GM23248 (cell line): ENCODE data around the gene BHMT2. TPM values are rescaled to one million over a fixed set of nuclear protein-coding genes. Genes with fewer than 3 reads are reported as not detected.

Source experiments
- DNase-seq: peaks from one replicate; pipeline ENCODE4 v3.0.0-alpha.2; 2015
- H2AFZ ChIP-seq: fragments of 200-600 bp; sonication (generic); 2 replicates; pipeline ENCODE4 v1.6.1; 2016; ENCODE audit warnings: antibody characterized with exemption
- H3F3A ChIP-seq: fragments of 200-600 bp; sonication (generic); 2 replicates; pipeline ENCODE4 v1.6.1; 2016; ENCODE audit warnings: mild to moderate bottlenecking, antibody characterized with exemption, mixed run types; ENCODE audit not compliant: insufficient read depth
- H3K27ac ChIP-seq: fragments of 200-600 bp; sonication (generic); 2 replicates; pipeline ENCODE4 v1.5.1; 2016; ENCODE audit warnings: mild to moderate bottlenecking
- H3K27me3 ChIP-seq: fragments of 200-600 bp; sonication (generic); replicated peaks from 2 replicates; pipeline ENCODE4 v1.6.1; 2016; ENCODE audit warnings: mild to moderate bottlenecking; ENCODE audit not compliant: insufficient read depth
- H3K36me3 ChIP-seq: fragments of 200-600 bp; sonication (generic); 2 replicates; pipeline ENCODE4 v1.6.1; 2016; ENCODE audit warnings: low read depth, mild to moderate bottlenecking
- H3K4me1 ChIP-seq: fragments of 200-600 bp; sonication (generic); 2 replicates; pipeline ENCODE4 v1.6.1; 2016; ENCODE audit warnings: mild to moderate bottlenecking; ENCODE audit not compliant: insufficient read depth
- H3K4me2 ChIP-seq: fragments of 200-600 bp; sonication (generic); one replicate; pipeline ENCODE4 v1.6.1; 2016; ENCODE audit warnings: mild to moderate bottlenecking; ENCODE audit not compliant: unreplicated experiment
- H3K4me3 ChIP-seq: fragments of 200-600 bp; sonication (generic); 2 replicates; pipeline ENCODE4 v1.5.1; 2016; ENCODE audit warnings: mild to moderate bottlenecking
- H3K79me2 ChIP-seq: fragments of 200-600 bp; sonication (generic); 2 replicates; pipeline ENCODE4 v1.6.1; 2016; ENCODE audit warnings: mild to moderate bottlenecking; ENCODE audit not compliant: insufficient read depth
- H3K9ac ChIP-seq: fragments of 200-600 bp; sonication (generic); 2 replicates; pipeline ENCODE4 v1.6.1; 2016; ENCODE audit warnings: mild to moderate bottlenecking
- H3K9me2 ChIP-seq: fragments of 200-600 bp; sonication (generic); 2 replicates; pipeline ENCODE4 v1.6.1; 2016; ENCODE audit warnings: mixed run types, mild to moderate bottlenecking, moderate library complexity; ENCODE audit not compliant: insufficient read depth
- H3K9me3 ChIP-seq: fragments of 200-600 bp; sonication (generic); one replicate; pipeline ENCODE4 v1.6.1; 2017; ENCODE audit warnings: low read depth
- H4K20me1 ChIP-seq: fragments of 200-600 bp; sonication (generic); 2 replicates; pipeline ENCODE4 v1.6.0; 2016; ENCODE audit not compliant: insufficient read depth
- EZH2 ChIP-seq: fragments of 200-600 bp; sonication (generic); IDR thresholded peaks from 2 replicates; pipeline ENCODE4 v1.6.1; 2018; ENCODE audit warnings: antibody characterized with exemption, mild to moderate bottlenecking; ENCODE audit not compliant: insufficient read depth, poor library complexity, severe bottlenecking
- EZH2phosphoT487 ChIP-seq: fragments of 200-600 bp; sonication (generic); IDR thresholded peaks from 2 replicates; pipeline ENCODE4 v1.6.1; 2018; ENCODE audit warnings: antibody characterized with exemption, moderate library complexity, mild to moderate bottlenecking, low read depth; ENCODE audit not compliant: insufficient read depth
- WGBS, 2 experiments: methylation state at CpG; one replicate each; pipeline ENCODE4 v1.1.6; 2015 to 2017; ENCODE audit warnings: low lambda C conversion rate in 2 of 2, low coverage in 1 of 2; ENCODE audit errors: missing lambda C conversion rate in 2 of 2; 5-methylcytosine and 5-hydroxymethylcytosine counted together
- in situ Hi-C: fragments of 300-500 bp; cut with MboI; formaldehyde crosslinking; loops from 2 replicates; pipeline ENCODE4 v1.15.0; 2020
- polyA plus RNA-seq: library from polyadenylated mRNA; unstranded; fragments of >200 nt; fragmentation: Nextera tagmentation; extraction: Ambion mirVana; gene quantifications from 2 replicates; pipeline ENCODE4 v1.2.1, GENCODE V29; 2016
- total RNA-seq: library from RNA; depleted of rRNA; stranded (reverse); fragments of >200 nt; shearing (Covaris generic); gene quantifications from 2 replicates; pipeline ENCODE4 v1.2.3, GENCODE V29; 2014

BHMT2 gene
- total and polyA plus RNA-seq, 2 experiments from 2014 or later = 4.4 to 6.2 TPM

DNA sequence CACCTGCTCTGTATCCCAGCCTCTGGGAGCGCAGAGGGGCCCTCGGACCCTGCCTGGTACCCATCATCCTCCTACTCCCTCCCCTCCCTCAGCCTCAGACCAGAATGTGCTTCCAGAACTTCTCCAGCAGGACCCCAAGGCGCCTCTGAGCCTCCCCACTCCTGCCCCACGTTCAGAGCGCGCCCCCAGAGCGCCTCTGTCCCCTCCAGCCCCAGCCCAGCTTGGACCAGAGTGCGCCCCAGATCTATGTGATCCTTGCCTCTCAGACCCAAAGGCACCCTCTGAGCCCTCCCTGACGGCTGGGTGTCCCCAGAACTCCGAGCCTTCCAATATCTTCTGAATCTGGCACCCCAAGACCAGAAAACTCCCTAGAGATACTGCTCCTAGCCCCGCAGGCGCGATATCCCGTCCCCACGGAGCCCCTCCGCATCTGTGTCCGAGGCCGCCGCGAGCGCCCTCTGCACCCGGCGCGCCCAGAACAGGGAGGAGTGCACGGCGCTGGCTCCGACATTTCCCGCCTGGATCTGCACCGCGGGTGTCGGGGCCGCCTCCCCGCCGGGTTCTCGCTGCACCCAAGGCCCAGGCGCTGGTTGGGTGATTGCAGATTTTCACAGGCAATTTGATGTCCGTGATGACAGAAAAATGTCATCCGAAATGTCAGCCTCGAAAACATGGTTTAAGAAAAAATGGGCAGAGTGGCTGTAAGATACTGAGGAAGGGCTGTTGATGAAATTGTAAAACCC, 42.6 kb downstream of the BHMT2 start:
- Histone ChIP-seq H3K36me3 (no peaks in the 10 kb centered on the region), H3F3A (0 out of 2 replicates have a peak, but pooled peaks cover 3% of the 10 kb centered on the region), H3K9me2 (no peaks in the 10 kb centered on the region), H2AFZ (peak overlapping the region; percentile 11; the same call in 1 of the 2 replicates), H3K9me3 (no peaks in the 10 kb centered on the region), H3K9ac (no peak overlapping the region), H3K27me3 (peaks cover 25% of the 10 kb centered on the region), H3K79me2 (no peaks in the 10 kb centered on the region), H4K20me1 (no peaks in the 10 kb centered on the region), H3K27ac (no peak overlapping the region), H3K4me2 (peak overlapping the region; percentile 25), H3K4me3 (0 out of 2 replicates have a peak overlapping the region, but pooled peaks have one; percentile 27), H3K4me1 (no peaks in the 10 kb centered on the region)
- DNase-seq = peak; percentile 9
- in situ Hi-C loops = no loop called here
- TF ChIP-seq EZH2 (peak; percentile 41), EZH2phosphoT487 (no peak)
- WGBS, 2 experiments = 14 to 16% methylated on average over 35 to 38 of the region's 39 CpGs

DNA sequence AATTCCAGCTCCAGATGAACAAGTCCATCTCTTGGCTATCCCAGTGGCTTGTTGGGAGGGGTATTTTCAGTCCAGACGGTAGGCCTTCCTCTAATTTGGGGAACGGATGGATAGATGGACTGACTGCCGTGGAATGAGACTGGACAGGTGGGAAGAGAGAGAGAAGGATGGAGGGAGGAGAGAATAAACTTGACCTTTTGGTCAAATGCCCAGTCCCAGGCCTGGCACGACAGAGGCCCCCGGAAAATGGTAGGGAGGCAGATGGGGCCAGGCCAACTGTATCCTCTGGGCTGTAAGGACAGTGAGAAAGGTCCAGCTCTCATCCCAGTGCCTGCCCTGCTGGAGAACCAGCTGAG, 43.1 kb downstream of the BHMT2 start:
- Histone ChIP-seq H4K20me1 (no peaks in the 10 kb centered on the region), H3K79me2 (no peaks in the 10 kb centered on the region), H3K36me3 (no peaks in the 10 kb centered on the region), H3F3A (no peaks in the 10 kb centered on the region), H3K4me2 (no peak overlapping the region), H3K9me2 (no peaks in the 10 kb centered on the region), H3K9ac (no peak overlapping the region), H3K27ac (no peak overlapping the region), H3K4me1 (no peaks in the 10 kb centered on the region), H2AFZ (peak overlapping the region; percentile 11; the same call in 1 of the 2 replicates), H3K27me3 (peaks cover 25% of the 10 kb centered on the region), H3K9me3 (no peaks in the 10 kb centered on the region), H3K4me3 (no peak overlapping the region)
- no peak for TF ChIP-seq EZH2phosphoT487
- no peak for TF ChIP-seq EZH2
- no peak for DNase-seq
- WGBS, 2 experiments = 84 to 88% methylated on average over 5 of the region's 5 CpGs
- in situ Hi-C loops = no loop called here

DNA sequence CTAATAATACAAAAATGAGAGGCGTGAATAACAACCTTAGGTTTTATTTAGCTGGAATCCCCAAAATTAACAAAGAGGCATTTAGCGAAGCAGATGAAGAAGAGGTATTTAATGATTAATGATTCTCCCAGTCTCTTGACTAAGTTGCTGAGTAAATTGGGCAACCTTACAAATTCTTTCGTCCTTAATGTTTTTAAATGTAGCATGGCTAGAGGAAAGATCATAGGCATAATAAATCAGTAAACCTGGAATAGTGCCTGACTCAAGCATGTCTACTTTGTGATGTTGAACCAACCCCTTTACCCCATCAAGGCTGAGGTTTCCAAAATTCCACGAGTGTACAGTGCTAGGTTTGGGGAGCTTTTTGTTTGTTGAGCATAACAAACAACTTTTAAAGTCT, 49.9 kb downstream of the BHMT2 start:
- Histone ChIP-seq H3K4me1 (no peaks in the 10 kb centered on the region), H3K9ac (no peak overlapping the region), H4K20me1 (no peaks in the 10 kb centered on the region), H3K4me3 (no peak overlapping the region), H3K79me2 (no peaks in the 10 kb centered on the region), H3K27ac (no peak overlapping the region), H3K4me2 (no peak overlapping the region), H3K9me2 (no peaks in the 10 kb centered on the region), H2AFZ (no peak overlapping the region), H3K9me3 (no peaks in the 10 kb centered on the region), H3K36me3 (no peaks in the 10 kb centered on the region), H3K27me3 (no peaks in the 10 kb centered on the region), H3F3A (no peaks in the 10 kb centered on the region)
- TF ChIP-seq EZH2phosphoT487 = no peak
- no peak for TF ChIP-seq EZH2
- WGBS, 2 experiments = 78 to 80% methylated on average over 4 of the region's 4 CpGs
- no peak for DNase-seq
- in situ Hi-C loops = no loop called here

DNA sequence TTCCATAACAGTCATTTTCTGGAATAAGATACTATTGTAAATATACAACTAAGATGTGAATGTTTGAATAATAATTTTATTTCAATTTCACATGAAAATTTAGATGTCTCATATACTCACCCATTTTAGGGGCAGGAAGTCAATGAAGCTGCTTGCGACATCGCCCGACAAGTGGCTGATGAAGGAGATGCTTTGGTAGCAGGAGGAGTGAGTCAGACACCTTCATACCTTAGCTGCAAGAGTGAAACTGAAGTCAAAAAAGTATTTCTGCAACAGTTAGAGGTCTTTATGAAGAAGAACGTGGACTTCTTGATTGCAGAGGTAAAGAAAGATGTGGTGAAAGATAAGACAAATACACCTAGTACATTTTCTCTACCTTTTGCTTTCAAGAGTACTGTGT, 50.7 kb downstream of the BHMT2 start:
- H3K4me1 ChIP-seq = no peaks in the 10 kb centered on the region
- H3K79me2 ChIP-seq = no peaks in the 10 kb centered on the region
- no peak overlapping the region for H3K27ac ChIP-seq
- H3K9me2 ChIP-seq = no peaks in the 10 kb centered on the region
- in situ Hi-C loops = no loop called here
- no peaks in the 10 kb centered on the region for H3K36me3 ChIP-seq
- H2AFZ ChIP-seq = no peak overlapping the region
- H3F3A ChIP-seq = no peaks in the 10 kb centered on the region
- TF ChIP-seq EZH2phosphoT487 = no peak
- TF ChIP-seq EZH2 = no peak
- DNase-seq = no peak
- H3K4me3 ChIP-seq = no peak overlapping the region
- no peaks in the 10 kb centered on the region for H4K20me1 ChIP-seq
- WGBS, 2 experiments = 90 to 98% methylated on average over 4 of the region's 4 CpGs
- no peak overlapping the region for H3K9ac ChIP-seq
- H3K27me3 ChIP-seq = no peaks in the 10 kb centered on the region
- H3K4me2 ChIP-seq = no peak overlapping the region
- no peaks in the 10 kb centered on the region for H3K9me3 ChIP-seq

GRCh38 chr5:79122973-79123372, 53.4 kb downstream of the BHMT2 start:
- H3K9me2 ChIP-seq = no peaks in the 10 kb centered on the region
- H3K79me2 ChIP-seq = no peaks in the 10 kb centered on the region
- H4K20me1 ChIP-seq = no peaks in the 10 kb centered on the region
- no peak for TF ChIP-seq EZH2
- TF ChIP-seq EZH2phosphoT487 = no peak
- DNase-seq = no peak
- no peaks in the 10 kb centered on the region for H3K36me3 ChIP-seq
- no peak overlapping the region for H2AFZ ChIP-seq
- H3K27me3 ChIP-seq = no peaks in the 10 kb centered on the region
- no peak overlapping the region for H3K9ac ChIP-seq
- no peak overlapping the region for H3K27ac ChIP-seq
- in situ Hi-C loops = no loop called here
- H3K4me2 ChIP-seq = no peak overlapping the region
- no peaks in the 10 kb centered on the region for H3K9me3 ChIP-seq
- no peaks in the 10 kb centered on the region for H3K4me1 ChIP-seq
- H3F3A ChIP-seq = no peaks in the 10 kb centered on the region
- no peak overlapping the region for H3K4me3 ChIP-seq
